HL-60 (cell line): Measurements from ENCODE around the gene TMEM131L.

ENCODE experiments used
- REST ChIP-seq: IDR thresholded peaks from 2 replicates; pipeline ENCODE4 v1.6.1; 2012; ENCODE audit warnings: low read depth; ENCODE audit not compliant: insufficient replicate concordance
- TF ChIP-seq, protein P1 (sequence below): IDR thresholded peaks from one replicate; pipeline ENCODE4 v1.5.1; 2011; ENCODE audit warnings: low read length, control low read depth, inconsistent platforms; ENCODE audit not compliant: insufficient read depth

DNA sequence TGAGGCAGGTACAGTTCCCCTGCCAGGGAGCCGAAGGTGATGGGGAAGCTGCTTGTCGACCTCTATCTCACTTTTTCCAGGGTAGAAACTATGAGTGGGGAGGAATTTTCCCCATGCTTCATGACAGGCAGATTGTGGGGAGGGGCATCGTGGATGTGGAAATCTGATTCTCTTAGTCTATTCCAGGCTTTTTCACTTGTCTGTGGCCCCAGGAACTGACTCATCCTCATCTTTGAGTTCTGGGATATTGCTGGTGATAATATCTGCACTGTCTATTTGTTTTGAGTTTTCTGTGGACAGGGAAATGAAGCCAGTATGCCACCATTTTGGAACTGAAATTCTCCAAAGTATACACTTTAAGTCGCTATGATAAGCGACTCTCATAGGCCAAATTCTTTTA, 210.3 kb downstream of the TMEM131L start:
- TF ChIP-seq, protein P1, sequence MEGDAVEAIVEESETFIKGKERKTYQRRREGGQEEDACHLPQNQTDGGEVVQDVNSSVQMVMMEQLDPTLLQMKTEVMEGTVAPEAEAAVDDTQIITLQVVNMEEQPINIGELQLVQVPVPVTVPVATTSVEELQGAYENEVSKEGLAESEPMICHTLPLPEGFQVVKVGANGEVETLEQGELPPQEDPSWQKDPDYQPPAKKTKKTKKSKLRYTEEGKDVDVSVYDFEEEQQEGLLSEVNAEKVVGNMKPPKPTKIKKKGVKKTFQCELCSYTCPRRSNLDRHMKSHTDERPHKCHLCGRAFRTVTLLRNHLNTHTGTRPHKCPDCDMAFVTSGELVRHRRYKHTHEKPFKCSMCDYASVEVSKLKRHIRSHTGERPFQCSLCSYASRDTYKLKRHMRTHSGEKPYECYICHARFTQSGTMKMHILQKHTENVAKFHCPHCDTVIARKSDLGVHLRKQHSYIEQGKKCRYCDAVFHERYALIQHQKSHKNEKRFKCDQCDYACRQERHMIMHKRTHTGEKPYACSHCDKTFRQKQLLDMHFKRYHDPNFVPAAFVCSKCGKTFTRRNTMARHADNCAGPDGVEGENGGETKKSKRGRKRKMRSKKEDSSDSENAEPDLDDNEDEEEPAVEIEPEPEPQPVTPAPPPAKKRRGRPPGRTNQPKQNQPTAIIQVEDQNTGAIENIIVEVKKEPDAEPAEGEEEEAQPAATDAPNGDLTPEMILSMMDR = no peak
- no peak for TF ChIP-seq REST
